ENCODE measurements around the gene RCCD1. TPM values are rescaled to one million over a fixed set of nuclear protein-coding genes. Genes with fewer than 3 reads are reported as not detected.
"Not testable (repeated sequence)": the region's sequence is repeated elsewhere in the genome, so short reads cannot be mapped to it uniquely, and the experiment has no call there.

The RCCD1 gene, protein sequence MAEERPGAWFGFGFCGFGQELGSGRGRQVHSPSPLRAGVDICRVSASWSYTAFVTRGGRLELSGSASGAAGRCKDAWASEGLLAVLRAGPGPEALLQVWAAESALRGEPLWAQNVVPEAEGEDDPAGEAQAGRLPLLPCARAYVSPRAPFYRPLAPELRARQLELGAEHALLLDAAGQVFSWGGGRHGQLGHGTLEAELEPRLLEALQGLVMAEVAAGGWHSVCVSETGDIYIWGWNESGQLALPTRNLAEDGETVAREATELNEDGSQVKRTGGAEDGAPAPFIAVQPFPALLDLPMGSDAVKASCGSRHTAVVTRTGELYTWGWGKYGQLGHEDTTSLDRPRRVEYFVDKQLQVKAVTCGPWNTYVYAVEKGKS
- total RNA-seq (2012; rRNA removed), result 12.9 and 13.5 TPM in 2 replicates

DNA sequence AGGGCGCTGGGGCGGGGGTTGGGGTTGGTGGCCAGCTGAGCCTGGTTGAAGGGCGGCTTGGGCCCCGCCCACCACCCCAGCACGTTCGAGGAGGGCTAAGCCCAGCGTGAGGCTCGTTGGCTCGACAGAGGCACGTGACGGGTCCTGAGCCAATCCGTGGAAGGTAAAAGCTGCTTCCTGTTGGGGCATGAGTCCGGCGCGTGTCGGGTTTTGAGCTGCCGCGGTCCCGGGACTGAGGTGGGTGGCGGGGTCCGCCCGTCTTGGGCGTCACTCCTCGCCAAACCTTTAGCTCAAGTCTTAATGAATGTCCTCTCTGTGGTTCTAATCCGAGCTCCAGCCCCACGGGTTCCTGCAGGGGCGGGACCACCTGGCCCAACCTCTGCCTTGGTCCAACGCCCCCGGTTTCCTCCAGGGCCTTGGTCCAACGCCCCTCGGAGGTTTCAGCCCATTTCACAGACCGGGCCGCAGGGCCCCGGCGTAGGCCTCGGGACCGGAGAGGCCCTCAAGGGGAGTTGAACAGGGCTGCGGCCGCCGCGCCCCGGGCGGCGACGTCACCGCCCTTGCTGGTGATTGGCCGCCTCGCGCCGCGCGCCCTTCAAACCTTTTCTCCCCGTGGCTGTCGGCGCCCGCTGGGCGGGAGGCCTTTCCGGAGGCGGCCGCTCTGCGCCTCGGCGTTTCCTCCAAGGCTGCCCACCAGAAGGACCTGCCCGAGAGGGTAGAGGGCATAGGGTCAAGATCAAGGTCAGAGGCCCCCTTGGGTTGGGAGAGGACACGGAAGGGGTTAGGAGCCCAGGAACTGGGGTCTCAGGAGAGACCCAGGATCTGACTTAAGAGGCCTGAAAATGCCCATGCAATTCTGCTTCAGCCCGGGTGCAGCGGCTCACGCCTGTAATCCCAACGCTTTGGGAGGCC lies at the start of gene RCCD1:
Gene RCCD1 (plus strand): TSS at position 173 of the 912 bp plus-strand sequence. CDS start 1,851 bp downstream, outside the sequence.
- Histone ChIP-seq H3K4me2 (ENCODE audit: low read length) (peak within 1 kb of the TSS; percentile 96), H3K4me1 (ENCODE audit: control insufficient read depth, insufficient read depth, low read length) (peaks cover 36% of the 10 kb centered on the region), H3K4me3 (ENCODE audit: low read length) (peak within 1 kb of the TSS; percentile 87), H3K9ac (ENCODE audit: low read depth, low read length) (peak within 1 kb of the TSS; percentile 96), H3K9me3 (replicated peaks; ENCODE audit: low read length) (no peaks in the 10 kb centered on the region), H3K36me3 (ENCODE audit: insufficient read depth, low read length) (peaks cover 39% of the 10 kb centered on the region), H3K27me3 (ENCODE audit: control insufficient read depth, insufficient read depth, low read length) (no peaks in the 10 kb centered on the region)

DNA sequence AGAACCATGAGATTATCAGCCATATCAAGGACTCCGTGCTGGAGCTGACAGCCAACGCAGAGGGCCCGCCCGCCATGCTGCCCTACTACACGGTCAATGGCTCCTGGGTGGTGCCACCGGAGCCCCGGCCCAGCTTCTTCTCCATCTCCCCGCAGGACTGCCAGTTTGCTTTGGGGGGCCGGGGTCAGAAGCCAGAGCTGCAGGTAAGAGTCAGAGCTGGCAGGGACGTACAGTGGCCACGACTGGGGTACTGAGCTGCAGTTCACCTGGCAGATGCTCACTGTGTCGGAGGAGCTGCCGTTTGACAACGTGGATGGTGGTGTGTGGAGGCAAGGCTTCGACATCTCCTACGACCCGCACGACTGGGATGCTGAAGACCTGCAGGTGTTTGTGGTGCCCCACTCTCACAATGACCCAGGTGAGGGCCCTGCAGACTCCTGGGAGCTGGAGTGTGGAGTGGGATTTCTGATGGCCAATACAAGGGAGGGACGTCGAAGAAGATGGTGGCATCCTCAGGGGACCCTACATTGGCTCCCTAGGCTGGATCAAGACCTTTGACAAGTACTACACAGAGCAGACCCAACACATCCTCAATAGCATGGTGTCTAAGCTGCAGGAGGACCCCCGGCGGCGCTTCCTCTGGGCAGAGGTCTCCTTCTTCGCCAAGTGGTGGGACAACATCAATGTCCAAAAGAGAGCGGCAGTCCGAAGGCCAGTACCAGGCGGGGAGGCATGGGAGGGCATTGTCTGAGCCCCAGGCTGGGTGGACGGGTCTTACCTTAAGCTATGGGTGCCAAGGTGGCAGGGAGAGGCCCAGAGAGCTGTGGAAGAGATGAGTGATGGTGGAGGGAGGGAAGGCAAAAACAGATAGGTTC lies 49.1 kb upstream of the RCCD1 start:
- Histone ChIP-seq H3K4me2 (ENCODE audit: low read length) (no peak overlapping the region), H3K4me1 (ENCODE audit: control insufficient read depth, insufficient read depth, low read length) (peaks cover 14% of the 10 kb centered on the region), H3K9ac (ENCODE audit: low read depth, low read length) (no peak overlapping the region), H3K4me3 (ENCODE audit: low read length) (no peak overlapping the region), H3K36me3 (ENCODE audit: insufficient read depth, low read length) (peaks cover 24% of the 10 kb centered on the region), H3K9me3 (replicated peaks; ENCODE audit: low read length) (no peaks in the 10 kb centered on the region), H3K27me3 (ENCODE audit: control insufficient read depth, insufficient read depth, low read length) (no peaks in the 10 kb centered on the region)

DNA sequence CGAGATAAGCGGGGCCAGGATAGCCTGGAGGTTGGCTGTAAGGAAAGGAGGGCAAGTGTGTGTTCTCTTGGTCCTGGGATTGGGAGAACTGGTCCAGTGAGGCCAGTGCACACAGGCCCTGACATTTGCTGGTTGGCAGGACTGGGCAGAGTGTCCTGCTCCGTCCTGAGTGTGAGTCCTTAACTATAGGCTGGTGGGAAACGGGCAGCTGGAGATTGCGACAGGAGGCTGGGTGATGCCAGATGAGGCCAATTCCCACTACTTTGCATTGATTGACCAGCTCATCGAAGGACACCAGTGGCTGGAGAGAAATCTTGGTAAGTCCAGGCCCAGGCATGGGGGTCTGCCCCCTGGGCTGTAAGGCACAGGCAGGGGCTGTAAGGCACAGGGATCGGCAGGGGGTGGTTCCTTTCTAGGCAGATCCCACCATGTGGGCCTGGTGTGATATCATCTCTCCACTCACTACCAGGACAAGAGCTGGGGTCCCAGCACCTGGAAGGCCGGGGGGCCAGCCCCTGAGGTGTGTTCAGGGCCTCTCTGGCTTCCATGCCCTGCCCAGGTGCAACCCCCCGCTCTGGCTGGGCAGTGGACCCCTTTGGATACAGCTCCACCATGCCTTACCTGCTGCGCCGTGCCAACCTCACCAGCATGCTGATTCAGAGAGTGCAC lies 48.4 kb upstream of the RCCD1 start:
- H3K9ac ChIP-seq (ENCODE audit: low read depth, low read length), result no peak overlapping the region
- no peak overlapping the region for H3K4me3 ChIP-seq (ENCODE audit: low read length)
- H3K4me1 ChIP-seq (ENCODE audit: control insufficient read depth, insufficient read depth, low read length), result peaks cover 14% of the 10 kb centered on the region
- H3K4me2 ChIP-seq (ENCODE audit: low read length), result no peak overlapping the region
- no peaks in the 10 kb centered on the region for H3K9me3 ChIP-seq (replicated peaks; ENCODE audit: low read length)
- H3K27me3 ChIP-seq (ENCODE audit: control insufficient read depth, insufficient read depth, low read length), result no peaks in the 10 kb centered on the region
- peaks cover 27% of the 10 kb centered on the region for H3K36me3 ChIP-seq (ENCODE audit: insufficient read depth, low read length)

DNA sequence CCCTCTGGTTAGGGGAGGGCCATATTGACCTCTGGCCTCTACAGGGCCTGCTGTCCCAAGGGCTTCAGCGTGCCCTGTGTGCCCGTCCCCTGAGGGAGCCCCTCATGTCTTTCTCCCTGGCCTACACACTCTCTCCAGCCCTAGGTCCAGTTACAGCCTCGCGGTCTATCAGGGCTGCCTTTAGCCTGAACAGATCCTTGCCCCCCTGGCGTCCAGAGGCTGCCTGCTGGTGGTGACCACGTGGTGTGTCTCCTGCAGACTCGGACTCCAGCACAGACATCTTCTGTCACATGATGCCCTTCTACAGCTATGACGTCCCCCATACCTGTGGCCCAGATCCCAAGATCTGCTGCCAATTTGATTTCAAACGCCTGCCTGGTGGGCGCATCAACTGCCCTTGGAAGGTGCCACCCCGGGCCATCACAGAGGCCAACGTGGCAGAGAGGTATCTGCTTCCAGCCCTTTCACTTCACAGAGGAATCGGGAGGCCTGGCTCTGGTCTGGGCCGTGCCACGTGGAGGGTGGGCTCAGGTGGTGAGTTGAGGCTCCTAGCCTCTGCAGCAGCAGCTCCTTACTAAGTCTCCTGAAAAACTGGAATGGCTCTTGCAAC lies 47.5 kb upstream of the RCCD1 start:
- no peaks in the 10 kb centered on the region for H3K27me3 ChIP-seq (ENCODE audit: control insufficient read depth, insufficient read depth, low read length)
- H3K36me3 ChIP-seq (ENCODE audit: insufficient read depth, low read length), result peaks cover 32% of the 10 kb centered on the region
- H3K4me2 ChIP-seq (ENCODE audit: low read length), result no peak overlapping the region
- H3K4me1 ChIP-seq (ENCODE audit: control insufficient read depth, insufficient read depth, low read length), result peaks cover 8% of the 10 kb centered on the region
- no peaks in the 10 kb centered on the region for H3K9me3 ChIP-seq (replicated peaks; ENCODE audit: low read length)
- H3K9ac ChIP-seq (ENCODE audit: low read depth, low read length), result no peak overlapping the region
- H3K4me3 ChIP-seq (ENCODE audit: low read length), result no peak overlapping the region

DNA sequence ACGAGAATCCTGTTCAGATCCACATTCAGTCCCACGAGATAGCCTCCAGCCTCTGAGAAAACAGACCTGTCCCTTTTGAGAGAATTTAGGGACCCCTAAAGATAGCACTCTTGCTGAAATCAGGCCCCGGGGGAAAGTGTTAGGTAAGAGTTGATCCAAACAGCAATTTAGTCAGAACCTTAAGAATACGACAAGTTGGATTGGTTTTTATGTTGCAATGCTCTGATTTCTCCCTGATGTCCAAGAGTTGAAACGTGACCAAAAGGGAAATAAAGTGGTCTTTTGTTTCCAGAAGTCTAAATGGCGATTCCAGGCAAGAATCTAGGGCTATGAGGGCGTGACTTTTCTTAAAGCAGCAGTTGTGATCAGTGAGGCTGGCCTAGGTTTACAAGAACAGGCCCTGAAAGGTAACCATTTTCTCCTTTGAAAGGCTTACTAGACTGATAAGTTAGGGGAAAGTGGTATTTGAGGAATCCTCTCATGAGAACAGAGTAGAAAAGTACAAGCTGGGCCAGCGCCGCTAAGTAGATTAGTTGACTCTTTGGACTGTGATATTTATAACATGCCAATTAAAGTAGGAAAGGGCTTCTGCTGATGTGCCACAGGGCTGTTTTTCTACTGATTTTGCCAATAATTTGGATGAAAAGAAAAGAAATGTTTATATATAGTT lies 46.7 kb upstream of the RCCD1 start:
- Histone ChIP-seq H3K36me3 (ENCODE audit: insufficient read depth, low read length) (peaks cover 40% of the 10 kb centered on the region), H3K9me3 (replicated peaks; ENCODE audit: low read length) (no peaks in the 10 kb centered on the region), H3K4me3 (ENCODE audit: low read length) (no peak overlapping the region), H3K27me3 (ENCODE audit: control insufficient read depth, insufficient read depth, low read length) (no peaks in the 10 kb centered on the region), H3K4me2 (ENCODE audit: low read length) (no peak overlapping the region), H3K4me1 (ENCODE audit: control insufficient read depth, insufficient read depth, low read length) (peaks cover 8% of the 10 kb centered on the region), H3K9ac (ENCODE audit: low read depth, low read length) (no peak overlapping the region)

DNA sequence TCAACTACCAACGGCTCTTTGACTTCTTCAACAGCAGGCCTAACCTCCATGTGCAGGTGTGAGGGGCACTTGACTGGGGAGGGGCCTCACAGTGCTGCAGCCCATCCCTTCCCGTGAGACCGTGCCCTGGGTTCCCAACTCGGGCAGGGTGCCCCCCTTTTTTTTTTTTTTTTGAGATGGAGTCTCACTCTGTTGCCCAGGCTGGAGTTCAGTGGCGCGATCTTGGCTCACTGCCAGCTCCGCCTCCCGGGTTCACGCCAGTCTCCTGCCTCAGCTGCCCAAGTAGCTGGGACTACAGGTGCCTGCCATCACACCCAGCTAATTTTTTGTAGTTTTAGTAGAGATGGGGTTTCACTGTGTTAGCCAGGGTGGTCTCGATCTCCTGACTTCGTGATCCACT lies 45.2 kb upstream of the RCCD1 start:
- H3K9me3 ChIP-seq (replicated peaks; ENCODE audit: low read length); H3K9ac ChIP-seq (ENCODE audit: low read depth, low read length); H3K4me2 ChIP-seq (ENCODE audit: low read length); H3K4me1 ChIP-seq (ENCODE audit: control insufficient read depth, insufficient read depth, low read length); H3K4me3 ChIP-seq (ENCODE audit: low read length); H3K27me3 ChIP-seq (ENCODE audit: control insufficient read depth, insufficient read depth, low read length): not testable (repeated sequence)
- peaks cover 41% of the 10 kb centered on the region for H3K36me3 ChIP-seq (ENCODE audit: insufficient read depth, low read length)

DNA sequence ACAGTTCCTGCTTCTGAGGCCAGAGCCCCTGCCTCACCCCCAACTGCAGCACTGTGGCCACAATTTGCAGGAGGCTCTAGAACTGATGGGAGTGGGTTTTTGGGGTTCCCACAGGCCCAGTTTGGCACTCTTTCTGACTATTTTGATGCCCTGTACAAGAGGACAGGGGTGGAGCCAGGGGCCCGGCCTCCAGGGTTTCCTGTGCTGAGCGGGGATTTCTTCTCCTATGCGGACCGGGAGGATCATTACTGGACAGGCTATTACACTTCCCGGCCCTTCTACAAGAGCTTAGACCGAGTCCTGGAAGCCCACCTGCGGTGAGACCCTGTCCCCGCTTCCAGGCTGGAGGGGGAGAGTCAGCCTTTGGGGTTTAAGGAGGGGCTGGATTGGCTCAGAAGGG lies 44.7 kb upstream of the RCCD1 start:
- Histone ChIP-seq H3K36me3 (ENCODE audit: insufficient read depth, low read length) (peaks cover 40% of the 10 kb centered on the region), H3K9ac (ENCODE audit: low read depth, low read length) (no peak overlapping the region), H3K4me2 (ENCODE audit: low read length) (no peak overlapping the region), H3K9me3 (replicated peaks; ENCODE audit: low read length) (no peaks in the 10 kb centered on the region), H3K4me3 (ENCODE audit: low read length) (no peak overlapping the region), H3K4me1 (ENCODE audit: control insufficient read depth, insufficient read depth, low read length) (no peaks in the 10 kb centered on the region), H3K27me3 (ENCODE audit: control insufficient read depth, insufficient read depth, low read length) (no peaks in the 10 kb centered on the region)

DNA sequence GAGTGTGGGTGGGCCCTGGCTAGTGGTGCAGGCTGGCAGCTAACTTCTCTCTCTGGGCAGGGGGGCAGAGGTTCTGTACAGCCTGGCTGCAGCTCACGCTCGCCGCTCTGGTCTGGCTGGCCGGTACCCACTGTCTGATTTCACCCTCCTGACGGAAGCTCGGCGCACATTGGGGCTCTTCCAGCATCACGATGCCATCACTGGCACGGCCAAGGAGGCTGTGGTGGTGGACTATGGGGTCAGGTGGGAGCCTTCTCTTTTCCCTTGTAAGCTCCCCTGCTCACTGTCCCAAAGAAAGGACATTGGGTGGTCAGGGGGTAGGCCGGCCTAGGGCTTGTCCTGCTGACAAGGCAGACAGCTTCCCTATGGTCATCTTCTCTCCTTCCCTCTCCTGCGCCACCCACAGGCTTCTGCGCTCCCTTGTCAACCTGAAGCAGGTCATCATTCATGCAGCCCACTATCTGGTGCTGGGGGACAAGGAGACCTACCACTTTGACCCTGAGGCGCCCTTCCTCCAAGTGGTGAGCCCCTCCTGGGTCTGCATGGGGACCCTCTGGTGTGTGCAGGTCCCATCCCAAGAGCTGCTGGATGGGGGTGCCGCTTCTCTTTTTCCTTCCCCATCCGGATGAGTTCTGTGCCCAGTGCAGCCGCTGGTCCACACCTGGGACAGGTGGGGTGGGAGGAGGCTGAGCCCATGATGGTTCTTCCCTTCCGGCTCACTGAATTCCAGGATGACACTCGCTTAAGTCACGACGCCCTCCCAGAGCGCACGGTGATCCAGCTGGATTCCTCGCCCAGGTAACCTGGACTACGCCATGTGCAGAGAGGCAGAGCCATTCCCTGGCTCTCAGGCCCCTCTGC lies 44.0 kb upstream of the RCCD1 start:
- Histone ChIP-seq H3K4me2 (ENCODE audit: low read length) (no peak overlapping the region), H3K36me3 (ENCODE audit: insufficient read depth, low read length) (peaks cover 38% of the 10 kb centered on the region), H3K27me3 (ENCODE audit: control insufficient read depth, insufficient read depth, low read length) (no peaks in the 10 kb centered on the region), H3K9ac (ENCODE audit: low read depth, low read length) (no peak overlapping the region), H3K4me3 (ENCODE audit: low read length) (no peak overlapping the region), H3K4me1 (ENCODE audit: control insufficient read depth, insufficient read depth, low read length) (no peaks in the 10 kb centered on the region), H3K9me3 (replicated peaks; ENCODE audit: low read length) (no peaks in the 10 kb centered on the region)

DNA sequence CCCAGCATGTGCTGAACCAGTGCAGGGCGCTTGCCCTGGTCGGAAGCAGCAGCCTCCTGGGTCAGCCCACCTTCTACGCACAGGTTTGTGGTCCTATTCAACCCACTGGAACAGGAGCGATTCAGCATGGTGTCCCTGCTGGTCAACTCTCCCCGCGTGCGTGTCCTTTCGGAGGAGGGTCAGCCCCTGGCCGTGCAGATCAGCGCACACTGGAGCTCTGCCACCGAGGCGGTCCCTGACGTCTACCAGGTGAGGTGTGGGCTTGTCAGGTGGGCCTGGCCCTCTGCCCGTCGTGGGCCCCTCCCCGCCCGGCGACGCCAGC lies 43.4 kb upstream of the RCCD1 start:
- H3K9me3 ChIP-seq (replicated peaks; ENCODE audit: low read length), result no peaks in the 10 kb centered on the region
- no peaks in the 10 kb centered on the region for H3K4me1 ChIP-seq (ENCODE audit: control insufficient read depth, insufficient read depth, low read length)
- no peak overlapping the region for H3K4me2 ChIP-seq (ENCODE audit: low read length)
- peaks cover 36% of the 10 kb centered on the region for H3K36me3 ChIP-seq (ENCODE audit: insufficient read depth, low read length)
- H3K4me3 ChIP-seq (ENCODE audit: low read length), result no peak overlapping the region
- H3K9ac ChIP-seq (ENCODE audit: low read depth, low read length), result no peak overlapping the region
- no peaks in the 10 kb centered on the region for H3K27me3 ChIP-seq (ENCODE audit: control insufficient read depth, insufficient read depth, low read length)

Measured in skeletal muscle satellite cell (primary cell).